ENCODE data around the gene EREG. TPM values are rescaled to one million over a fixed set of nuclear protein-coding genes. Genes with fewer than 3 reads are reported as not detected.

The EREG gene
- total RNA-seq, 2 donors from 2014 or later: 0.11 TPM; not detected in 1

GRCh38 chr4:74387790-74388189 lies 22.8 kb downstream of the EREG start:
- Mint-ChIP-seq H3K4me3 (no peak overlapping the region), H3K9me3 (no peaks in the 10 kb centered on the region), H3K36me3 (ENCODE audit: low read depth) (no peaks in the 10 kb centered on the region), H3K27ac (no peak overlapping the region), H3K27me3 (ENCODE audit: insufficient read depth) (no peaks in the 10 kb centered on the region), H3K4me1 (no peaks in the 10 kb centered on the region)
- Histone ChIP-seq H3K36me3 (ENCODE audit: control insufficient read depth, insufficient read depth, low read length) (no peaks in the 10 kb centered on the region), H3K9me3 (ENCODE audit: control insufficient read depth, low read length) (no peaks in the 10 kb centered on the region), H3K27me3 (ENCODE audit: control insufficient read depth, insufficient read depth, low read length, poor library complexity, severe bottlenecking) (no peaks in the 10 kb centered on the region), H3K4me3 (ENCODE audit: low read length) (no peak overlapping the region), H3K4me1 (ENCODE audit: control insufficient read depth, insufficient read depth, low read length) (no peaks in the 10 kb centered on the region), H3K27ac (ENCODE audit: low read depth, low read length) (no peak overlapping the region), H3K9ac (ENCODE audit: extremely low read depth, low read length, poor library complexity, severe bottlenecking) (no peak overlapping the region)
- TF ChIP-seq, protein P1, sequence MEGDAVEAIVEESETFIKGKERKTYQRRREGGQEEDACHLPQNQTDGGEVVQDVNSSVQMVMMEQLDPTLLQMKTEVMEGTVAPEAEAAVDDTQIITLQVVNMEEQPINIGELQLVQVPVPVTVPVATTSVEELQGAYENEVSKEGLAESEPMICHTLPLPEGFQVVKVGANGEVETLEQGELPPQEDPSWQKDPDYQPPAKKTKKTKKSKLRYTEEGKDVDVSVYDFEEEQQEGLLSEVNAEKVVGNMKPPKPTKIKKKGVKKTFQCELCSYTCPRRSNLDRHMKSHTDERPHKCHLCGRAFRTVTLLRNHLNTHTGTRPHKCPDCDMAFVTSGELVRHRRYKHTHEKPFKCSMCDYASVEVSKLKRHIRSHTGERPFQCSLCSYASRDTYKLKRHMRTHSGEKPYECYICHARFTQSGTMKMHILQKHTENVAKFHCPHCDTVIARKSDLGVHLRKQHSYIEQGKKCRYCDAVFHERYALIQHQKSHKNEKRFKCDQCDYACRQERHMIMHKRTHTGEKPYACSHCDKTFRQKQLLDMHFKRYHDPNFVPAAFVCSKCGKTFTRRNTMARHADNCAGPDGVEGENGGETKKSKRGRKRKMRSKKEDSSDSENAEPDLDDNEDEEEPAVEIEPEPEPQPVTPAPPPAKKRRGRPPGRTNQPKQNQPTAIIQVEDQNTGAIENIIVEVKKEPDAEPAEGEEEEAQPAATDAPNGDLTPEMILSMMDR (conservative IDR thresholded peaks at IDR 0.05): no peak
- WGBS, 2 experiments (ENCODE audit: insufficient coverage in 1 of 2, insufficient read length in 1 of 2): 96% methylated on average over 2 of the region's 2 CpGs; no CpG with 5 or more reads in 1 of the 2 experiments
- DNase-seq: no peak

DNA sequence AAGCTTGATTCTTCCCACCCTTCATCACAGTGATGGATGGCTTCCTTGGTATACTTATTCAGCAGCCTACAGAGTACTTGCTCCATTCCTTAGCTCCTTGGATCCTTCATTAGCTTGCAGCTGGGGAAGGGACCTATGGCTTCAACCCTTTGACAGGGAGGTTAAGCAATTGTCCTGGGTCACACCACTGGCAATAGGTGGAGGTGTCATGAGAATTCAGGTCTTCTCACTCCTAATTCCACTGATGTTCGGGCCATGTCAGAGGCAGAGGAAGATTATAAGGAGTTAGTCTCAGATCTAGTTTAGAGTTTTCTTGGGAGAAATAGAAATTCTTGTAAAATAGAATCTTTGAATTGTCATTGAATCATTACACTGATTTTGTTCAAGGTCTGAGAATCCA lies 24.5 kb downstream of the EREG start:
- H3K4me3 ChIP-seq (ENCODE audit: low read length): no peak overlapping the region
- WGBS, 2 experiments (ENCODE audit: insufficient coverage in 1 of 2, insufficient read length in 1 of 2): 60 to 81% methylated on average over 1 of the region's 1 CpG
- H3K9ac ChIP-seq (ENCODE audit: extremely low read depth, low read length, poor library complexity, severe bottlenecking): no peak overlapping the region
- Mint-ChIP-seq H3K9me3 (no peaks in the 10 kb centered on the region), H3K27ac (no peak overlapping the region), H3K36me3 (ENCODE audit: low read depth) (no peaks in the 10 kb centered on the region), H3K4me1 (no peaks in the 10 kb centered on the region), H3K27me3 (ENCODE audit: insufficient read depth) (no peaks in the 10 kb centered on the region), H3K4me3 (no peak overlapping the region)
- no peaks in the 10 kb centered on the region for H3K4me1 ChIP-seq (ENCODE audit: control insufficient read depth, insufficient read depth, low read length)
- no peaks in the 10 kb centered on the region for H3K36me3 ChIP-seq (ENCODE audit: control insufficient read depth, insufficient read depth, low read length)
- no peak overlapping the region for H3K27ac ChIP-seq (ENCODE audit: low read depth, low read length)
- DNase-seq: no peak
- H3K27me3 ChIP-seq (ENCODE audit: control insufficient read depth, insufficient read depth, low read length, poor library complexity, severe bottlenecking): no peaks in the 10 kb centered on the region
- no peaks in the 10 kb centered on the region for H3K9me3 ChIP-seq (ENCODE audit: control insufficient read depth, low read length)
- TF ChIP-seq, protein P1 (conservative IDR thresholded peaks at IDR 0.05): no peak

DNA sequence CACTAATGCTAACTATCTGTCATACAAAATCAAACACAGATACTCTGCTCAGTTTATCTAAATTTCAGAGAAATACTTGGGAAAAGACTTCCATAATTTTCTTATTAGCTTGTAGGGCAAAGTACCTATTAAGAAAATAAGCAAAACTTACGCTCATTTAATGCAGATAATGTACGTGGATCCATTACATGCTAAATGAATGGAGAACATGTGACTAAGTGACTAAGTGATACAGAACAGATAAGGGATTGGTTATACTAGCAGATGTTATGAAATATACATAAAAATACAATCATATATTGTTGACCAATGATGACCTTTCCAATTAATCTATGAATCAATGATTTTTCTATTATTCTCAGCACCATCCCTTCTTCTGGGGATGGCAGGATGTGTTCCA lies 25.7 kb downstream of the EREG start:
- 96 to 100% methylated on average over 2 of the region's 2 CpGs for WGBS, 2 experiments (ENCODE audit: insufficient coverage in 1 of 2, insufficient read length in 1 of 2)
- Mint-ChIP-seq H3K27ac (no peak overlapping the region), H3K9me3 (no peaks in the 10 kb centered on the region), H3K4me1 (no peaks in the 10 kb centered on the region), H3K4me3 (no peak overlapping the region), H3K36me3 (ENCODE audit: low read depth) (no peaks in the 10 kb centered on the region), H3K27me3 (ENCODE audit: insufficient read depth) (no peaks in the 10 kb centered on the region)
- Histone ChIP-seq H3K27ac (ENCODE audit: low read depth, low read length) (no peak overlapping the region), H3K9me3 (ENCODE audit: control insufficient read depth, low read length) (no peaks in the 10 kb centered on the region), H3K4me3 (ENCODE audit: low read length) (no peak overlapping the region), H3K4me1 (ENCODE audit: control insufficient read depth, insufficient read depth, low read length) (no peaks in the 10 kb centered on the region), H3K9ac (ENCODE audit: extremely low read depth, low read length, poor library complexity, severe bottlenecking) (no peak overlapping the region), H3K27me3 (ENCODE audit: control insufficient read depth, insufficient read depth, low read length, poor library complexity, severe bottlenecking) (no peaks in the 10 kb centered on the region), H3K36me3 (ENCODE audit: control insufficient read depth, insufficient read depth, low read length) (no peaks in the 10 kb centered on the region)
- no peak for DNase-seq
- TF ChIP-seq, protein P1 (conservative IDR thresholded peaks at IDR 0.05): no peak

Measured in endodermal cell (in vitro differentiated cells).